PC-3 (cell line): Measurements from ENCODE around the gene SEZ6L2.

ENCODE experiments used
- EZH2 ChIP-seq: fragments of 300-600 bp; sonication (generic); IDR thresholded peaks from one replicate; pipeline ENCODE4 v1.6.1; 2017; ENCODE audit warnings: antibody characterized with exemption, mild to moderate bottlenecking, low read length; ENCODE audit not compliant: unreplicated experiment
- TF ChIP-seq, protein P1 (sequence below): fragments of 300-600 bp; sonication (generic); conservative IDR thresholded peaks from 2 replicates; pipeline ENCODE4 v1.5.1; 2017; ENCODE audit warnings: antibody characterized with exemption, low read depth, mild to moderate bottlenecking, low read length

DNA sequence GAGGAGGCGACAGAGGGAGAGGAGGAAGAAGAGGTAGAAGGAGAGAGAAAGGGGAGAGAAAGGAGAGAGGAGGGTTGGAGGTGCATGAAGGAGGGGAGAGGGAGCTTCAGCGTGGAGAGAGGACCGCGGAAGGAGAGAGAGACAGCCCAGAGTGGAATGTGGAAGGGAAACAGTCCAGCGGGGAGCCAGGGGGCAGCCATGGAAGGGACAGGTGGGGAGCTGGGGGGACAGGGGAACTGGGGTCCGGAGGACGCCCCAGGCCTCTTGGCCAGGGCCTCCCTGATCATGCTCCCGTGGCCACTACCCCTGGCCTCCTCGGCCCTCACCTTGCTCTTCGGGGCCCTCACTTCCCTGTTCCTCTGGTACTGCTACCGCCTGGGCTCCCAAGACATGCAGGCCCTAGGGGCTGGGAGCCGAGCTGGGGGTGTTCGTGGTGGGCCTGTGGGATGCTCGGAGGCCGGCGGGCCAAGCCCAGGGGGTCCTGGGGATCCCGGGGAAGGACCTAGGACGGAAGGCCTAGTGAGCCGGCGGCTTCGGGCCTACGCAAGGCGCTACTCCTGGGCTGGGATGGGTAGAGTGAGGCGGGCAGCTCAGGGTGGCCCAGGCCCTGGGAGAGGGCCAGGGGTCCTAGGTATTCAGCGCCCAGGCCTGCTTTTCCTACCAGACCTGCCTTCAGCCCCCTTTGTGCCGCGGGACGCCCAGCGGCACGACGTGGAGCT lies 1.7 kb upstream of the SEZ6L2 start:
- no peak for TF ChIP-seq EZH2
- TF ChIP-seq, protein P1, sequence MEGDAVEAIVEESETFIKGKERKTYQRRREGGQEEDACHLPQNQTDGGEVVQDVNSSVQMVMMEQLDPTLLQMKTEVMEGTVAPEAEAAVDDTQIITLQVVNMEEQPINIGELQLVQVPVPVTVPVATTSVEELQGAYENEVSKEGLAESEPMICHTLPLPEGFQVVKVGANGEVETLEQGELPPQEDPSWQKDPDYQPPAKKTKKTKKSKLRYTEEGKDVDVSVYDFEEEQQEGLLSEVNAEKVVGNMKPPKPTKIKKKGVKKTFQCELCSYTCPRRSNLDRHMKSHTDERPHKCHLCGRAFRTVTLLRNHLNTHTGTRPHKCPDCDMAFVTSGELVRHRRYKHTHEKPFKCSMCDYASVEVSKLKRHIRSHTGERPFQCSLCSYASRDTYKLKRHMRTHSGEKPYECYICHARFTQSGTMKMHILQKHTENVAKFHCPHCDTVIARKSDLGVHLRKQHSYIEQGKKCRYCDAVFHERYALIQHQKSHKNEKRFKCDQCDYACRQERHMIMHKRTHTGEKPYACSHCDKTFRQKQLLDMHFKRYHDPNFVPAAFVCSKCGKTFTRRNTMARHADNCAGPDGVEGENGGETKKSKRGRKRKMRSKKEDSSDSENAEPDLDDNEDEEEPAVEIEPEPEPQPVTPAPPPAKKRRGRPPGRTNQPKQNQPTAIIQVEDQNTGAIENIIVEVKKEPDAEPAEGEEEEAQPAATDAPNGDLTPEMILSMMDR: no peak
